Measurements from ENCODE around the gene OR2AG1. TPM values are rescaled to one million over a fixed set of nuclear protein-coding genes. Genes with fewer than 3 reads are reported as not detected.

Gene OR2AG1
- total RNA-seq, result not detected

DNA sequence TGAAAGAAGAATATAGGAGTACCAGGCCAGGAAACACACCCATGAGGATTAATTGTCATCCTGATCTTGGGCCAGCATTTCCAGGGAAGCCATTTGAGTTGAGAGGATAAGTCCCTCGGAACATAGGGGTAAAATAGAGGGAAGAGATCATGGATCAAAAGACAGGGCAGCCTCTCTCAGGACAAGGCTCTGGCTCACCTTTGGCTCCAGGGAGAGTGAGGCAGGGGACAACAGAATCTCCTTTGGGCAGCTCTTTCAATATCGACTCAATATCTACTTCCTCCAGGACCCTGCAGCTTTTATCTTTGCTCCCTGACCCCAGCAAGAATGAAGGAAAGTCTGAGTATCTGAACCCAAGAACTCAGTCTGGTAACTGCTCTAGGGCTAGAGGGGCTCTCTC is at the start of gene OR2AG1:
Gene OR2AG1, plus strand, starts transcription at position 301 of the 400 bp plus-strand sequence. CDS start 2,018 bp downstream, outside the sequence.
- TF ChIP-seq, protein P1, sequence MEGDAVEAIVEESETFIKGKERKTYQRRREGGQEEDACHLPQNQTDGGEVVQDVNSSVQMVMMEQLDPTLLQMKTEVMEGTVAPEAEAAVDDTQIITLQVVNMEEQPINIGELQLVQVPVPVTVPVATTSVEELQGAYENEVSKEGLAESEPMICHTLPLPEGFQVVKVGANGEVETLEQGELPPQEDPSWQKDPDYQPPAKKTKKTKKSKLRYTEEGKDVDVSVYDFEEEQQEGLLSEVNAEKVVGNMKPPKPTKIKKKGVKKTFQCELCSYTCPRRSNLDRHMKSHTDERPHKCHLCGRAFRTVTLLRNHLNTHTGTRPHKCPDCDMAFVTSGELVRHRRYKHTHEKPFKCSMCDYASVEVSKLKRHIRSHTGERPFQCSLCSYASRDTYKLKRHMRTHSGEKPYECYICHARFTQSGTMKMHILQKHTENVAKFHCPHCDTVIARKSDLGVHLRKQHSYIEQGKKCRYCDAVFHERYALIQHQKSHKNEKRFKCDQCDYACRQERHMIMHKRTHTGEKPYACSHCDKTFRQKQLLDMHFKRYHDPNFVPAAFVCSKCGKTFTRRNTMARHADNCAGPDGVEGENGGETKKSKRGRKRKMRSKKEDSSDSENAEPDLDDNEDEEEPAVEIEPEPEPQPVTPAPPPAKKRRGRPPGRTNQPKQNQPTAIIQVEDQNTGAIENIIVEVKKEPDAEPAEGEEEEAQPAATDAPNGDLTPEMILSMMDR (IDR thresholded peaks at IDR 0.05), result no peak
- TF ChIP-seq POLR2AphosphoS5 (IDR thresholded peaks at IDR 0.05; ENCODE audit: insufficient read depth in 1 of 2, low read depth in 1 of 2) (no peak), POLR2A (IDR thresholded peaks at IDR 0.05) (no peak)
- intact Hi-C loops (cut with DNase I), result no loop called here
- H3K4me1 ChIP-seq, result no peaks in the 10 kb centered on the region
- DNase-seq (ENCODE audit: extremely low spot score in 2 of 2), result no peak
- no peak within 1 kb of the TSS for H3K27ac ChIP-seq
- H3K27me3 ChIP-seq, result no peaks in the 10 kb centered on the region
- H3K36me3 ChIP-seq, result no peaks in the 10 kb centered on the region
- H3K9me3 ChIP-seq, result no peaks in the 10 kb centered on the region
- H3K4me3 ChIP-seq, result no peak within 1 kb of the TSS

GRCh38 chr11:6733326-6734275 is 49.2 kb upstream of the OR2AG1 start:
- H3K36me3 ChIP-seq, result no peaks in the 10 kb centered on the region
- TF ChIP-seq, protein P1 (IDR thresholded peaks at IDR 0.05), result no peak
- TF ChIP-seq POLR2AphosphoS5 (IDR thresholded peaks at IDR 0.05; ENCODE audit: insufficient read depth in 1 of 2, low read depth in 1 of 2) (no peak), POLR2A (IDR thresholded peaks at IDR 0.05) (no peak)
- intact Hi-C loops (cut with DNase I), result no loop called here
- no peaks in the 10 kb centered on the region for H3K27me3 ChIP-seq
- DNase-seq (ENCODE audit: extremely low spot score in 2 of 2), result no peak
- no peaks in the 10 kb centered on the region for H3K4me1 ChIP-seq
- no peaks in the 10 kb centered on the region for H3K9me3 ChIP-seq
- H3K4me3 ChIP-seq, result no peak overlapping the region
- H3K27ac ChIP-seq, result no peak overlapping the region

DNA sequence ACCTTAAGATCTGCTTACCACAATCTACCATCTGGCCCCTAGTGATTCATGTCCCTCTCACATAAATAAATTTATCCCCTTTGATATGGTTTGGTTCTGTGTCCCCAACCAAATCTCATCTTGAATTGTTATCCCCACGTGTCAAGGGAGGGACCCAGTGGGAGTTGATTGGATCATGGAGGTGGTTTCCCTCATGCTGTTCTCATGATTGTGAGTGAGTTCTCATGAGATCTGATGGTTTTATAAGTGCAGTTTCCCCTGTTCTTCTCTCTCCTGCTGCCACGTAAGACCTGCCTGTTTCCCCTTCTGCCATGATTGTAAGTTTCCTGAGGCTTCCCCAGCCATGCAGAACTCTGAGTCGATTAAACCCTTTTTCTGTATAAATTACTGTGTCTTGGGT is 48.2 kb upstream of the OR2AG1 start:
- TF ChIP-seq POLR2A (IDR thresholded peaks at IDR 0.05) (no peak), POLR2AphosphoS5 (IDR thresholded peaks at IDR 0.05; ENCODE audit: insufficient read depth in 1 of 2, low read depth in 1 of 2) (no peak)
- TF ChIP-seq, protein P1 (IDR thresholded peaks at IDR 0.05), result no peak
- no peaks in the 10 kb centered on the region for H3K9me3 ChIP-seq
- H3K36me3 ChIP-seq, result no peaks in the 10 kb centered on the region
- no peaks in the 10 kb centered on the region for H3K27me3 ChIP-seq
- H3K4me3 ChIP-seq, result no peak overlapping the region
- H3K27ac ChIP-seq, result no peak overlapping the region
- DNase-seq (ENCODE audit: extremely low spot score in 2 of 2), result no peak
- H3K4me1 ChIP-seq, result no peaks in the 10 kb centered on the region
- intact Hi-C loops (cut with DNase I), result no loop called here

DNA sequence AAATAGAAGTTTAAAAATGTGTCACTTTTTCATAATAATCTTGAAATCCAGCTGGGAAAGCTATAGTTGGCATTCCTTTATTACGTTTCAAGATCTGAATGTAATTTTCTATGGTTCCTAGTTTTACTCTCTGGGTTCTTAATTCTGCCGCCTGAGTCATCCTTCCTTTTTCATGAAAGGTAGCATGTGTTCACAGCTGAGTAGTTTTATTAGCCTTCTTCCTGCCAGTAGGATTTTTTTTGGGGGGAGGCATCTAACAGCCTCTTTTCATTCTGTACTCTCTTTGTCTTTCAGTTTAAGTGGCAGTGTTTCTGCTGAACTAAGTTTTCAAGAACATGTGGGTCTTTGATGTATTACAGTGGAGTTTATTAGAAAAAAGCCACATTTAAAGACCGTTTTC is 47.5 kb upstream of the OR2AG1 start:
- TF ChIP-seq, protein P1 (IDR thresholded peaks at IDR 0.05), result no peak
- TF ChIP-seq POLR2A (IDR thresholded peaks at IDR 0.05) (no peak), POLR2AphosphoS5 (IDR thresholded peaks at IDR 0.05; ENCODE audit: insufficient read depth in 1 of 2, low read depth in 1 of 2) (no peak)
- H3K4me3 ChIP-seq, result no peak overlapping the region
- intact Hi-C loops (cut with DNase I), result no loop called here

More for the DNA sequence above, 47.5 kb upstream of the OR2AG1 start:
- no peaks in the 10 kb centered on the region for H3K4me1 ChIP-seq
- H3K27ac ChIP-seq, result no peak overlapping the region
- no peaks in the 10 kb centered on the region for H3K27me3 ChIP-seq
- no peak for DNase-seq (ENCODE audit: extremely low spot score in 2 of 2)
- no peaks in the 10 kb centered on the region for H3K36me3 ChIP-seq
- no peaks in the 10 kb centered on the region for H3K9me3 ChIP-seq

Measured in vagina (tissue), 2 donors.